ENCODE results near the gene RNF31.

GRCh38 chr14:24198814-24199524 is 51.7 kb downstream of the RNF31 start:
- TF ChIP-seq, protein P1, sequence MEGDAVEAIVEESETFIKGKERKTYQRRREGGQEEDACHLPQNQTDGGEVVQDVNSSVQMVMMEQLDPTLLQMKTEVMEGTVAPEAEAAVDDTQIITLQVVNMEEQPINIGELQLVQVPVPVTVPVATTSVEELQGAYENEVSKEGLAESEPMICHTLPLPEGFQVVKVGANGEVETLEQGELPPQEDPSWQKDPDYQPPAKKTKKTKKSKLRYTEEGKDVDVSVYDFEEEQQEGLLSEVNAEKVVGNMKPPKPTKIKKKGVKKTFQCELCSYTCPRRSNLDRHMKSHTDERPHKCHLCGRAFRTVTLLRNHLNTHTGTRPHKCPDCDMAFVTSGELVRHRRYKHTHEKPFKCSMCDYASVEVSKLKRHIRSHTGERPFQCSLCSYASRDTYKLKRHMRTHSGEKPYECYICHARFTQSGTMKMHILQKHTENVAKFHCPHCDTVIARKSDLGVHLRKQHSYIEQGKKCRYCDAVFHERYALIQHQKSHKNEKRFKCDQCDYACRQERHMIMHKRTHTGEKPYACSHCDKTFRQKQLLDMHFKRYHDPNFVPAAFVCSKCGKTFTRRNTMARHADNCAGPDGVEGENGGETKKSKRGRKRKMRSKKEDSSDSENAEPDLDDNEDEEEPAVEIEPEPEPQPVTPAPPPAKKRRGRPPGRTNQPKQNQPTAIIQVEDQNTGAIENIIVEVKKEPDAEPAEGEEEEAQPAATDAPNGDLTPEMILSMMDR (IDR thresholded peaks at IDR 0.05): no peak
- TF ChIP-seq EP300 (IDR thresholded peaks at IDR 0.05) (no peak), JUNB (IDR thresholded peaks at IDR 0.05) (no peak), RAD21 (conservative IDR thresholded peaks at IDR 0.05 in 1 of 2, IDR thresholded peaks at IDR 0.05 in 1 of 2) (no peak), CEBPB (IDR thresholded peaks at IDR 0.05) (no peak), HDAC2 (IDR thresholded peaks at IDR 0.05) (no peak), RARB (CRISPR knock-in tag; IDR thresholded peaks at IDR 0.05) (no peak), GATA3 (IDR thresholded peaks at IDR 0.05; ENCODE audit: borderline replicate concordance) (no peak)
- TF ChIP-seq, protein P2, sequence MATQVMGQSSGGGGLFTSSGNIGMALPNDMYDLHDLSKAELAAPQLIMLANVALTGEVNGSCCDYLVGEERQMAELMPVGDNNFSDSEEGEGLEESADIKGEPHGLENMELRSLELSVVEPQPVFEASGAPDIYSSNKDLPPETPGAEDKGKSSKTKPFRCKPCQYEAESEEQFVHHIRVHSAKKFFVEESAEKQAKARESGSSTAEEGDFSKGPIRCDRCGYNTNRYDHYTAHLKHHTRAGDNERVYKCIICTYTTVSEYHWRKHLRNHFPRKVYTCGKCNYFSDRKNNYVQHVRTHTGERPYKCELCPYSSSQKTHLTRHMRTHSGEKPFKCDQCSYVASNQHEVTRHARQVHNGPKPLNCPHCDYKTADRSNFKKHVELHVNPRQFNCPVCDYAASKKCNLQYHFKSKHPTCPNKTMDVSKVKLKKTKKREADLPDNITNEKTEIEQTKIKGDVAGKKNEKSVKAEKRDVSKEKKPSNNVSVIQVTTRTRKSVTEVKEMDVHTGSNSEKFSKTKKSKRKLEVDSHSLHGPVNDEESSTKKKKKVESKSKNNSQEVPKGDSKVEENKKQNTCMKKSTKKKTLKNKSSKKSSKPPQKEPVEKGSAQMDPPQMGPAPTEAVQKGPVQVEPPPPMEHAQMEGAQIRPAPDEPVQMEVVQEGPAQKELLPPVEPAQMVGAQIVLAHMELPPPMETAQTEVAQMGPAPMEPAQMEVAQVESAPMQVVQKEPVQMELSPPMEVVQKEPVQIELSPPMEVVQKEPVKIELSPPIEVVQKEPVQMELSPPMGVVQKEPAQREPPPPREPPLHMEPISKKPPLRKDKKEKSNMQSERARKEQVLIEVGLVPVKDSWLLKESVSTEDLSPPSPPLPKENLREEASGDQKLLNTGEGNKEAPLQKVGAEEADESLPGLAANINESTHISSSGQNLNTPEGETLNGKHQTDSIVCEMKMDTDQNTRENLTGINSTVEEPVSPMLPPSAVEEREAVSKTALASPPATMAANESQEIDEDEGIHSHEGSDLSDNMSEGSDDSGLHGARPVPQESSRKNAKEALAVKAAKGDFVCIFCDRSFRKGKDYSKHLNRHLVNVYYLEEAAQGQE (IDR thresholded peaks at IDR 0.05): no peak
